ENCODE data around the gene PAF1. TPM values are rescaled to one million over a fixed set of nuclear protein-coding genes. Genes with fewer than 3 reads are reported as not detected.

The PAF1 gene
- total and polyA plus RNA-seq, 4 donors: 13.7 to 29.4 (median 18.9) TPM

Small RNA genes within 50 kb of the gene (small RNA-seq; reads per million reads assigned to genes)
- 0.07 reads per million for gene AC011445.2
- gene MIR4530: not detected
- gene RN7SL566P: not detected

Other genes starting within 250 kb of the PAF1 start
- gene NCCRP1, start 194.1 kb downstream of the PAF1 start, total RNA-seq: not detected
- not detected for gene NCCRP1, start 194.1 kb downstream of the PAF1 start, polyA plus RNA-seq
- not detected for gene SYCN, start 186.8 kb downstream of the PAF1 start, total RNA-seq
- gene SYCN, start 186.8 kb downstream of the PAF1 start, polyA plus RNA-seq: not detected
- not detected for gene IFNL3, start 146.1 kb downstream of the PAF1 start, total RNA-seq
- not detected for gene IFNL3, start 146.1 kb downstream of the PAF1 start, polyA plus RNA-seq
- gene IFNL4, start 142.2 kb downstream of the PAF1 start, total RNA-seq: not detected
- gene IFNL4, start 142.2 kb downstream of the PAF1 start, polyA plus RNA-seq: not detected
- not detected for gene IFNL2, start 122.7 kb downstream of the PAF1 start, total RNA-seq
- gene IFNL2, start 122.7 kb downstream of the PAF1 start, polyA plus RNA-seq: not detected
- gene IFNL1, start 94.7 kb downstream of the PAF1 start, total RNA-seq: not detected
- not detected for gene IFNL1, start 94.7 kb downstream of the PAF1 start, polyA plus RNA-seq
- gene LRFN1, start 70.2 kb downstream of the PAF1 start, total RNA-seq: under 1 TPM; 0.75 to 0.98 TPM
- gene LRFN1, start 70.2 kb downstream of the PAF1 start, polyA plus RNA-seq: under 1 TPM; 0.11 to 0.55 TPM
- gene GMFG, start 55.1 kb downstream of the PAF1 start, total RNA-seq: 10 to 100 TPM in 1 of 2 donors, 1 to 10 TPM in 1; 9.1 to 20.6 TPM
- gene GMFG, start 55.1 kb downstream of the PAF1 start, polyA plus RNA-seq: 10 to 100 TPM; 19.1 to 24.2 TPM
- gene SAMD4B, start 48.7 kb downstream of the PAF1 start, total RNA-seq: 10 to 100 TPM; 22.5 to 38.4 TPM
- 10 to 100 TPM; 17.3 to 39.4 TPM for gene SAMD4B, start 48.7 kb downstream of the PAF1 start, polyA plus RNA-seq
- gene MED29, start 272 bp upstream of the PAF1 start, total RNA-seq: 10 to 100 TPM; 11.0 to 13.8 TPM
- 10 to 100 TPM; 21.0 to 24.2 TPM for gene MED29, start 272 bp upstream of the PAF1 start, polyA plus RNA-seq
- 1 to 10 TPM; 3.6 to 9.0 TPM for gene ZFP36, start 15.7 kb upstream of the PAF1 start, total RNA-seq
- gene ZFP36, start 15.7 kb upstream of the PAF1 start, polyA plus RNA-seq: 10 to 100 TPM; 62.0 to 91.9 TPM
- 1 to 10 TPM; 3.7 to 4.5 TPM for gene PLEKHG2, start 21.6 kb upstream of the PAF1 start, total RNA-seq
- 1 to 10 TPM; 2.1 to 2.2 TPM for gene PLEKHG2, start 21.6 kb upstream of the PAF1 start, polyA plus RNA-seq
- gene RPS16, start 44.8 kb upstream of the PAF1 start, total RNA-seq: 100 to 1,000 TPM; 109 to 111 TPM
- 1,000 to 10,000 TPM in 1 of 2 donors, 100 to 1,000 TPM in 1; 324 to 1,094 TPM for gene RPS16, start 44.8 kb upstream of the PAF1 start, polyA plus RNA-seq
- 10 to 100 TPM; 19.3 to 48.0 TPM for gene SUPT5H, start 54.5 kb upstream of the PAF1 start, total RNA-seq
- gene SUPT5H, start 54.5 kb upstream of the PAF1 start, polyA plus RNA-seq: 10 to 100 TPM; 42.5 to 52.5 TPM
- gene TIMM50, start 89.7 kb upstream of the PAF1 start, total RNA-seq: 10 to 100 TPM; 24.3 to 28.9 TPM
- gene TIMM50, start 89.7 kb upstream of the PAF1 start, polyA plus RNA-seq: 10 to 100 TPM; 32.1 to 39.9 TPM
- gene DLL3, start 107.8 kb upstream of the PAF1 start, total RNA-seq: not detected
- not detected for gene DLL3, start 107.8 kb upstream of the PAF1 start, polyA plus RNA-seq
- not detected for gene SELENOV, start 124.0 kb upstream of the PAF1 start, total RNA-seq
- gene SELENOV, start 124.0 kb upstream of the PAF1 start, polyA plus RNA-seq: not detected
- 1 to 10 TPM; 1.1 to 1.4 TPM for gene EID2B, start 141.7 kb upstream of the PAF1 start, total RNA-seq
- gene EID2B, start 141.7 kb upstream of the PAF1 start, polyA plus RNA-seq: 1 to 10 TPM in 1 of 2 donors, under 1 TPM in 1; 0.38 to 1.1 TPM
- 1 to 10 TPM; 3.3 to 8.5 TPM for gene EID2, start 149.1 kb upstream of the PAF1 start, total RNA-seq
- 1 to 10 TPM; 1.5 to 5.7 TPM for gene EID2, start 149.1 kb upstream of the PAF1 start, polyA plus RNA-seq
- gene LGALS13, start 211.4 kb upstream of the PAF1 start, total RNA-seq: not detected
- gene LGALS13, start 211.4 kb upstream of the PAF1 start, polyA plus RNA-seq: not detected

Data from liver (tissue), 5 donors.